Limb (tissue), 2 donors: ENCODE data around the gene LRRC4C.
A peak's percentile ranks its signal among the peaks of the same experiment; 100 is the strongest.

Source experiments
- DNase-seq, 2 donors: peaks; one replicate each; pipeline ENCODE4 v3.0.0-alpha.2; 2016; ENCODE audit errors: extremely low spot score in 2 of 2

LRRC4C gene

DNA sequence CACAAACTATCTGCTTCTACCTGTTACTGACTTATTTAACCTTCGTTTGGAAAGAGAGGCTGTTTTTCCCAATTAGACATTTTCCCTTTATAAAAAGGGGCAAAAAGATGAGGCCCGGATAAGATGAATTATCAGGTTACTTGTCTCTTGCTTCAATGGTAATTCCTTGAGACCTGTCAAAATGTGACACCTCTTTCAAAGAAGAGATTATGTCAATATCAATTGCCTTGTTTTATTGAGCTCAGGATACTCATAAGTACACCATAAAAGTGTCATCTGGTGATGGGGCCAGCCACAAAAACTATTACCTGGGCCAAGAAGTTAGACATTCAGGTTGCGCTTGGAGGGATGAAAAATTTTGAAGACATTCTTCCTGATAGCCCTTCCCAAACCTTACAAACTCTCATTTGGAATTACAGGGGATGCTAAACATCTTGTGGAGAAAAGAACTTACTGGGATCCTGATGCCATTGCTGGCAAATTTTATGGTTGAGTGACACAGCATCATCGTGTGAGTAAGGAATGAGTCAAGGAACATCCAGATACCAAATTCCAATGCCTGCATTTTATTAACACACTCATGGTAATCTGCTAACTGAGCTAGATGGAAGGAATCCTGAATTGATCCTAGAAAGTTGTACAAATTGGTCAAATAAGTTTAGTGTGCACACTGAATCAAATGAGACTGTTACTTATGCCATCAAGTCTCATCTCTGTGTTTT, 1071.2 kb downstream of the LRRC4C start:
- DNase-seq, result no peak

DNA sequence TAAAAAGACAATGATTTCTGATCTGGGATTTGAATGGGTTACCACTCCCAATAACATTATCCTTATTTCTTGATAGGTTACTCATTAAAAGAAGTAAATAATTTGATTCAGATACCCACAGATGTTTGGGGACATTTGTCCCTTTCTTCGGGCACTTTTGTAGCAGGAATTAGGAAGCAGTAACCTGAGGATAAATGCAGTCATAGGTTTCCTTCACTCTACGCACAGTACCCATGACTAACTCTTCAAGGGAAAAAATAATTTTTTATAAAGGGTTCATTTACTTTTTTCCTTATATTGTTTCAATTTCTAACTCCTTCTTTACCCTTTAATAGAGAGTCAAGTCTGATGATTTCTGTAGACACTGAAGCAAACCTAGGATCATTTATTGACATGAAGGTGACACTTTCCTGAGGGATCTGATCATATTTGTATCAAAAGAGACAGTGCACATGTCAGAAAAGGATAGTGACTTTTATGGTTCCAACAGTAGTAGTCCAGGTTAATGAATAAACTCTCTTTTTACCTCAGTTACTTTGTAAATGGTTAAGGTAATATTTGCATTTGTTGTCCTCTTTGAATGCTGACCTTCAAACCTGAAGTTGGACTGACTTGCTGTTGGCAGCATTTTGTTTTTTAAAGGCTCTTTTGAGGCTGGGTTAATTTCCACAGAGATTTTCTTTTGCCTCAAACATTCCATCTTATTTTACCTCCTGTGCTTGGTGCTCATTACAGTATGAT, 1072.0 kb downstream of the LRRC4C start:
- no peak for DNase-seq

DNA sequence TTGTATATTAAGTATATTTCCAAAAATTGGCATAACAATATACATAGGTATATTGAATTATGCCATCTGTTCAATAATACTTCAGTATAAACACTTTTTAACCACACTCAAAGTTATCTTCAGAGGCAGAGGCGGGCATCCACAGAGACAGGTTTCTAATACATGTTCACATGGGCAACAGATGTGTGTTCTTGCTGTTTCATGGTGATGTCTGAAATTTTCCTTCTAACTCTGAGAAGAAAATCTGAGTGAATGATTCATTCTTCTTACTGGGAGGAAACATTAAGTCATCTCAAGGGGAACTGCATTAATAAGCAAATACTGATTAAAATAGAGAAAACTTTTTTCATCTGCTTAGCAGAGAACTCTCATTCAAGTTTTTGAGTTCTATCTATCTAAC, 1074.5 kb downstream of the LRRC4C start:
- DNase-seq, result no peak

DNA sequence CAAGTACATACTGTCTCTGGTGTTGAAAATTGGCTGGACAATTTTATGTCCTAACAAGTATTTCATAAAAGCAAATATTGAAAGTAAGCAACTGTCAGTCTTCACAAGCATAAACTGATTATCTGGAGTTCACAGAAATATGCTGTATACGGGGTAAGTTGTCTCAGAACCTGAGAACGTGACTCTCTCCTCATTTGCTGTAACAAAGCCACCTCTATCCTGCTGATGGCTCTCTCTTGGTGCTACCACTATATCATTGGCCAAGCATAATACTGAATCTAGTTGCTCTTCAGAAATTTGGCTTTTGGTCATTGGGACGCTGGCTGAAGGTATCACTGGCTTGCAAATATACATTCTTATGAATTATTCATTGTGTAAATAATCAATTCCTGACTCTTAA, 1078.0 kb downstream of the LRRC4C start:
- DNase-seq, result no peak

DNA sequence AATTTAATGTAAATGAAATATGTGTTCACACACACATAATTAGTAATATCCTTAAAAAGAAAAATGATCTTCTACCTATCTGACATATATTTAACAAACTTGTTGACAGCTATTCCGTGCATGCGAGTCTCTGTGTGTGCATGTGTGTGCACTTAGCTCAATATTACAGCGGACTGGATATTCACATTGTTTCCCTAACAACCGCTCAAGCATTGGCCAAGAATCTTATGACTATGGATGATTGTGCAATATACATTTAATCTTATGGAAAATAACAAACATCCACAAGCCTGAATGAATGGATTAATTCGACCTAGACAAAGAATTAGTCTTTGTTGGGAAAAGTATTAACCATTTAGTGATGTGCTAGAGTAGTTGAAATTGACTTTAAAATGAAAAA, 1078.6 kb downstream of the LRRC4C start:
- DNase-seq, result no peak

DNA sequence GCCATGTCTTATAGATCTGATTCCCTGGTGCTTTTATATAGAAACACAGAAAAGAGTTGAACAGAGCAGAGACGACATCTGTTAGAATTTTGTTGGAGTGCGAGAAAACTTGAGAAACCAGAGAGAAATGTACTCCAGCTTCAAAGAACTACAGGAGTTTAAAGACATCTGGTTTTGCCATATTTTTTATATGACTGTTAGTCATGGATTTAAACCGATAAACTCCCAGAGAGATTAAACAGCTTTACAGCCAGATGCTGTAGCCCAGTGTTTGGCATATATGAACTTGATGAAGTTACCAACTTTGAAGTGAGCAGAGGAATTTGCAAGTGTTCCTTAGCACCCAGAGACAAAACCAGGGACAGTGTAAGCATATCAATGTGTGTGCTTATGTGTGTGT, 1083.1 kb downstream of the LRRC4C start:
- peak in 1 of 2 donors; percentile 51 for DNase-seq

DNA sequence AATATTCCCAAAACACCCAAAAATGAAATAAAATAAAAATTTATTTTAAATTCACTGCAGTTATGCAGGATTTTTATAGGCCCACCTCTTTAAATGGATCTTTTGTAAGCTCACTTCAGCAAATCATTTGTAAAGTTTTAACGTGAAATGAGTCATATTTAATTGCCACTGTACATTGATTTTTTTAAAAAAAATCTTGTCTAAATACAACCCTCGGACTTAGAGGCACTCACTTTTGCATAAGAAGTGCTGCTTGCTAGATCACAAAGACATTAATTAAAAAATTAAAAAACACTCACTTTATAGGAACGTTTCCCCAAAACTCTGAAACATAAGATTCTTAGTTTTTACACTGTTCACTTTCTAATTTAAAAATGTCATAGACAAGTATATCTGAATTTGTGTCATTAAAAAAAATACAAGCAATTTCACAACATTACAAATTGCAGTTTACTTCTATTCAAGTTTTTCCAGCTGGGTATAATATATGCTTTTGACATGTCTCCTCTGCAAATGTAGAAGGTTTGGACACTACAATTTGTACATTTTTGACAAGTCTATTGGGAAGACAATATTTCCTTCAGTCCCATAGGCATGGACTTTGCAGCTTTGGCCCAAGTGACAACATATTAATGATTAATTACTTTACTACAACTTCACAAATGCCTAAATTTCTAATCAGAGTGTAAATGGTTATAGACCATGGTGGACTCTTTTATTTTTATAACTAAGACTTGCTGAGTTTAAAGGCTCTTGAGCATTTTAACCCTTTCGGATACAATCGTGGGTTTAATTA, 1088.4 kb downstream of the LRRC4C start:
- DNase-seq, result no peak

DNA sequence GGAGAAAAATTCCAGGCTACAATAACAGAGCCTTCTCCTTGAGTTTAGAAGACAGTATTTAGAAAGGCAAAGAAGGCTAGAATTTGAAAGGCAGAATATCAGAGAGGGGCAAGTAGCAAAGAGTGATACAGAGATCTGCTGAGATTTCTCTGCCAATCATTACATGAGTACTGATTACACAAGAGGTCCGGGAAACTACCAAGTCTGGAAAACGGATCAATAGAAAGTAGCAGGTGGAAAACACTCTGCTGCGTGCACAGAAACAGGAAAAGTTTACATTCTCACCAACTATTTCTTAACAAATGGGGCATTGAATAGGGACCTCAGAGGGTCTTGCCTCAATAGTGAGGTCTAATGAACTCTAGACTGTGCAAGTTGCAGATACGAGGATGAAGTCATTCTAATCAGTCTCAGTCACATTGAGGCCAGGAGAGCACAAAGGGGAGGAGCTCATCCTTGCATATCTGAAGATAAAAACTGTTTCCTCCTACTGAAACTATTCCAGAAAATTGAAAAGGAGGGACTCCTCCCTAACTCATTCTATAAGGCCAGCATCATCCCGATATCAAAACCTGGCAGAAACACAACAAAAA, 1099.2 kb downstream of the LRRC4C start:
- DNase-seq, result no peak

DNA sequence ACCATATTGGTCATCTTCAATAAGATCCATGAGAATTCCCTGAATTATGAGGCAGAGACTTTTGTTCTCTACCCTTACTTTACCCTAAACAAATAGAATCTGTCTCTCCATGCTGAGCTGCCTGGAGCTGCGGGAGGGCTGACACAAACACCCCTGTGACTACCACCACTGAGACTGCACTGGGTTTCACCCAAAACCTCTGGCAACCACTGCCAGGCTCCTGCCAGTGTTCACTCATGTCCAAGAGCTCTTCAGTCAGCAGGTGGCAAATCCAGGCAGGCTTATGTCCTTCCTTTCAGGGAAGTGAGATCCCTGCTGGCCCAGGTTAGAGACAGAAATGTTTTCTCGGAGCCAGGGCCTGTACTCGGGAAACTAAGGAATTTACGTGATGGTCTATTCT, 1105.3 kb downstream of the LRRC4C start:
- no peak for DNase-seq

DNA sequence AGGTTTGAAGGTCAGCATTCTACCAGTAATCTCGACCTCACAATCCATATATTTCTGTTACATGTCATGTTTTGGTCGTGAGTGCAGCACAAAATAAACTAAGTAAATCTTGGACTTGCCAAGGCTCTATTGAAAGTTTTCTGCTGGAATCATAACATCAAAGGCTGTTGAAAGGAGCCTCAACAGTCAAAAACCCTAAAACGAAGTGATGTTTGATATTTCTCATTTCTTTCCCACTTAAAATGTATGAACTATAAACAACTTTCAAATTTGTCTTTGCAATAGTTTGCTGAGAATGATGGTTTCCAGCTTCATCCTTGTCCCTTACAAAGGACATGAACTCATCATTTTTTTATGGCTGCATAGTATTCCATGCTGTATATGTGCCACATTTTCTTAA, 1118.5 kb downstream of the LRRC4C start:
- no peak for DNase-seq

DNA sequence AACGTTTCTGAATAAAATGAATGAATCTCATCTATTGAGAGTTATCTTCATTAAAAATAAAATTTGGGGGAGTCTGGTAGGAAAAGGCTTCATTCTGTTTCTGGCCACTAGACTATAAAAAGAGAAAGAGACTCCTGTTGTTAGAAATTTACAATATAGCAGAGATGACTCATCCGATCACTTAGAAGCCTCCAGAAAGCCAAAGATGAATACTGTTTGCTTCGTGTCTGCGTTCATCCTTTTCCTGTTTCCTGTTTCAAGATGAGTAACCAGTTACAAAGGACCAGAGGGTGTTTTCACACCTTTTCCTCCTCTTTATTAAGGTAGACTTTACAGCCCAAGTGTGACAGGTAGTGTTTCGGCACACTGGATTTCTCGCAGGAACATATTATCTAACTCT, 1120.7 kb downstream of the LRRC4C start:
- DNase-seq, result no peak

DNA sequence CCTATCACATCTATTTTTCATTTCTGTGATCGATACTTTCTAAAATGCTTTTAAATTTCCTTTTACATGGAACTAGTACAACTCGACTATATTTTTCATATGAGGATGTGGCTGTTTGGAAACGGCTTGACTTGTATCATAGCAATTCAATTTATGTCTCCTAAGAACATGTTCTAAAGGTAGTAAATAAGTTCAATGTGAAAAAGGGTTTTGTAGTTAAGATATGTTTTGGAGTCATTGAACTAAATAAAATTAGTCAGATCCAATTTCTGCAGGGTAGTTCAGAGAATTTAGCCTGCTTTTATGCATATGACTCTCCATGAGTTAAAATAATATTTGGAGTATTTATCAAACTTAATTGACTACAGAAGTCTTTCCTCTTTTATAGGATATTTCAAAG, 1121.4 kb downstream of the LRRC4C start:
- DNase-seq, result no peak

DNA sequence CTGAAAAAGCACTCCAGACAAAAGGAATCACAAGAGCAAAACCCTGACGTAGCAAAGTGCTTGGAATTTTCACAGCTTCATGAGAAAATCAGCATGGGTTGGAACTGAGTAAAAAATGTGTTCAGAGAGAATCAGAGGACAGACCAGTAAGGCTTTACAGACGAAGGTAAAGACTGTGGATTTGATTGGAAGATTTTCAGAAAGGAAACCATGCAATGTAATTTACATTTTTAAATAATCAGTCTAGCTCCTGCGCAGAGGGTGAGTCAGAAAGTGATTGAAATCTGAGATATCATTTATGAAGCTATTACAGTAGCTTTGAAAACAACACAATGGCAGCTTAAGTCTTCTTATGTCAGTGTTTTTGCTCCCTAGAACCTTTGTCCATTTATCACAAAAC, 1122.3 kb downstream of the LRRC4C start:
- DNase-seq, result no peak

DNA sequence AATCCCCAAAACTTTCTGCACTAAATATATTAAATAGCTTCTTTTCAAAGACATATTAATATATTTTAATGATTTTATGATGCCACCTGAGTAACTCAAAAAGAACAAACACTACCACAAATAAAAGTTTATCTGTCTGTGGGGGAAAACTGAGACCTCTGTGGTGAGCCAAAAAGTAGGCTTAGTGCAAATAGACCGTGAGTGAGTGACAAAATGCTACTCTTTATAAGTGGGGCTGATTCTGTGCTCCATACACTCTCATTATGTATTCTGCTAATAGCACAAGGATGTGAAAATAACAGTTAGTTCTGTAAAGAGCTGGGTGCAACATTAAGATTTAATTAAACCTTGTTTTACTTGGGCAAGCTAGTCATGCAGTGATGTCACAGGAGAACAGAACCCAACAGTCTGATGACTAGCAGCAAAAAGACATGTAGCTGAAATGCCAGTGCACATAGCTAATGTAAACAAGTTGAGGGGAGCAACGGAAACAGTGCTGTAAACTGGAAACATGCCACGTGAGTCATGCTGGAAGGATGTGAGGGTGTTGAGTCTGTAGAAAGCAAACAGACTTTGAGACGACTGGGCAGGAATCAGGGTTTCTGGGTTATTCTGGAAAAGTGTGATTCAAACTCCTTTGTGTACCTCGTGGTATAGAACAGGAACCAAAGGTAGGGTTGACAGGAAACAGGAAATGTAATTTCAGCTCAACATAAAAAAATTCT, 1130.4 kb downstream of the LRRC4C start:
- DNase-seq, result peak; percentile 63 to 79

DNA sequence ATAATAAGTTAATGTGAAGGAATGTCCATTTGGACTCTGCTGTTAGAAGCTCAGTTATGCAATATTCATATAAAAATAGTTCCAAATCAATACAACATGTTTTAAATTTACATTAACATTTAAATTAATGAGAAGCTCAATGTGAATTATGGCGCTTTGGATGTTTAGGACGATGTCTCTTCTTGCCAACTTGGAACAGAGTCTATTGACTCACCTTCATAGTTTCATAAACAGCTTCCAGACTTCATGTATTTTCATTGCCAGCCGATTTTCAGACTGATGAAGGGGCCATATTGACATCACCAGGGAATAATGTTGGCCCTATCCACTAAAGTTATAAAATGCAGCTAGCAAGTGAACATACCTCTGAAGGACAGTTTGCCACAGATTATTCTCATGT, 1136.2 kb downstream of the LRRC4C start:
- no peak for DNase-seq

DNA sequence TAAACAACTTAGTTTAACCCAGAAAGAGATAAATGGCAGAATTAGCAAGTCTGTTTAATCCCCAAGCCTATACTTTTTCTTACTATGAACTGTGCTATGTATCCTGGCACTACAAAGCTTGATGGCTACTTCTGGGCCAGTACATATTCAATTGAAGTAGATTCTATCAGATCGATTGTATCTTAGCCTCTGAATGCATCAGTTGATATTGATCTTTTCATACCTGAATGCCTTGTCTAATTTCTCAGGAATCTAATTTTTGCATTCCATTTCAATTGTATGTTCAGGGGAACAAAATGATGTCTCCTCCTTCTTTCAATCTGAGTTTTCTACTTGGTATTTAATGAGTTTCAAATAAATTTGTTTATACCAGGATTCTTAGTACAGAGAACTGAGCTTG, 1137.9 kb downstream of the LRRC4C start:
- DNase-seq, result no peak

DNA sequence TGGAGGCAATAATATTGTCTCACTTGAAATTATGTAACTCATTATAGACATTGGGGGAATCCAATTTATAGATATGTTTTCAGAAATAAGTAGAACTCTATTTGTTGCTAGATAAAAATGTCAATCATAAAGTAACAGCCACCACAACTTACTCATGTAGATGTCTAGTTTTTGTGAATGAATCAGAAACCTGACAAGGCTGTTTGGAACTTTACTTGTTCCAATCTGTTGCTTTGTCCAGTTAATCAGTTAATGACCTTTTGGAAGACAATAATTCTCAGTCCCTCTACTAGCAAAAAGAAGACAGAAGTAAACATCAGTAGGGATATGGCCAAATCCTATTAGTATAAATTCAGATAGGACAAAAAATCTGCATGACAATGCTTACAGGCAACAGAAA, 1143.3 kb downstream of the LRRC4C start:
- no peak for DNase-seq

DNA sequence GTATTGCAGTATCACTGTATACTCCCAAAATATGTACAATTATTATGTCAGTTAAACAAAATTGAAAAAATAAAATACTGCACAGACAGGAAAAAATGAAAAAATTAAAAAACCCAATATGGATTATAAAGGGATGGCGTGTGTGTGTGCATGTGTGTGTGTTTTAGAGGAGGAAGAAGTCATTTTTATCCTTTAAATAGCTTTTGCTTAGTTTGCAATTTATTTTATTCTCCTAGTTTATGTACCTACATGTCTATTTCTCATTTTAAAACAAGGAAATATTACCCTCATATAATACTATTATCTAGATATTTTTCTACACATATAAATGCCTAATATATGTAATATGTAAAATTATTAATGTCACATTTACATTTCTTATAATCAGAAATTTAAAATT, 1144.3 kb downstream of the LRRC4C start:
- DNase-seq, result no peak

DNA sequence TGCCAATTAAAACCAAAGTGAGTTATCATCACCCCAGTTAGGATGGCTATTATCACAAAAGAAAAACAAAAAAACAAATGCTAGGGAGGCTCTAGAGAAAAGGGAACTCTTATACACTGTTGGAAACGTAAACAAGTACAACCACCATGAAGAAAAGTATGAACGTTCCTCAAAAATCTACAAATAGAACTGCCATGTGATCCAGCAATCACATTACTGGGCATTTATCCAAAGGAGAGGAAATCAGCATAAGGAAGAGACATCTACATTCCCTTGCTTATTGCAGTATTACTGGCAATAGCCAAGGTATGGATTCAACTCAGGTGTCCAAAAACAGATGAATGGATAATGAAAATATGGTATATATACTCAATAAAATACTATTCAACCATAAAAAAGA, 1145.1 kb downstream of the LRRC4C start:
- no peak for DNase-seq

DNA sequence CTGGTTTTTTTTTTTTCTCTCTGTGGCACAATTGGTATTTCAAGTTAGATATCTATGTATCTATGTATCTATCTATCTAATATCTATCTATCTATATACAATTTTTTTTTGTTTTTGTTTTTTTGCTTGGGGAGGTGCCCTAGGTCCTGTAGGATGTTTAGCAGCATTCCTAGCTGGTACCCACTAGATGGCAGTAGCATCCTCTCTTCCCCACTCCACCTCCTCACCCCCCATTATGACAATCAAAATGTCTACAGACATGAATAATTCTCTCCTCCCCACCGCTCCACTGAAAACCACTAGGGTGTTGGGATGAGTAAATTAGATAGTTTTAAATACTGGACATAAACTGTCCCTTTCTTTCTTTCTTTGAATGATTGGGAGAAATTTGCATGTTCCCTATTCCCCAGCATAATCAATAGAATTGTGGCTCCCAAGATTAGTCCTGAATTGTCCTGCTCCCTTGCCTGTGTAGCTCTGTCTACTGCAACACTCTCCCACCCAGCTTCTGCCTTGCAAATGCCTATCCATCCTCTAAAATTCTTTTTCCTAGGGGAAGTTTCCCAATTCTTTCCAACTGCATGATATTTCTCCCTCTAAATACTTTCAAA, 1152.4 kb downstream of the LRRC4C start:
- DNase-seq, result peak in 1 of 2 donors; percentile 25

DNA sequence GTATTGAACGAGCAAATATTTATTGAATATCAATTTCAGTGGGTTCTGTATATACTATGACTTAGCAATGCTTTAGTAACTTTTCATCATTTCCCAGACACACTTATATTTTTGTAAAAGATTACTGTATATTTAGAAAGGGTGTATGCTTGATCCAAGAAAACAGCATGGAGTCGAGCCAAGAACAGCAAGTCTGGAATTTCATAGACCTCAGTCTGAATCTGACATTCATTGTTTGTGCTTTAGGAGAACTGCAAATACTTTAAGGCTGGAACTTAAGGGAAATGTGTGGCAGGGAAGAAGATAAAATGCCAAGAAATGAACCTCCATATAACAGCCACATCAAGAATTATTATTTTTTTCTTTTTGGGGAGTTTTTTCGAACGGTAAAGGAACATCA, 1156.8 kb downstream of the LRRC4C start:
- no peak for DNase-seq
